ENCODE data around the gene ILDR2. TPM values are rescaled to one million over a fixed set of nuclear protein-coding genes. Genes with fewer than 3 reads are reported as not detected.

The ILDR2 gene
- polyA plus RNA-seq, 1 donor (not counting 4 experiments of a cell fraction or from before 2014, with no cell fraction given), result not detected

GRCh38 chr1:167012570-167012969 lies 37.2 kb upstream of the ILDR2 start:
- FAIRE-seq (no peak), DNase-seq (ENCODE audit: low read depth, low spot score) (no peak)
- peaks cover 2% of the 10 kb centered on the region for H3K4me1 ChIP-seq (ENCODE audit: control insufficient read depth, extremely low read depth, insufficient read depth, low read length)
- H3K4me3 ChIP-seq (ENCODE audit: control insufficient read depth in 2 of 3, extremely low read depth in 1 of 3, insufficient read depth in 2 of 3, low read depth in 1 of 3, low read length in 3 of 3), result no peak overlapping the region
- H3K27me3 ChIP-seq (ENCODE audit: control insufficient read depth, extremely low read depth, insufficient read depth, low read length), result no peaks in the 10 kb centered on the region
- no peaks in the 10 kb centered on the region for H3K36me3 ChIP-seq (ENCODE audit: control insufficient read depth in 2 of 2, extremely low read depth in 1 of 2, insufficient read depth in 2 of 2, low read length in 2 of 2)
- H3K79me2 ChIP-seq (ENCODE audit: control insufficient read depth, insufficient read depth, low read length), result no peaks in the 10 kb centered on the region
- no peaks in the 10 kb centered on the region for H3K9me3 ChIP-seq (ENCODE audit: control insufficient read depth, low read depth, low read length)
- H3K27ac ChIP-seq (ENCODE audit: control insufficient read depth, insufficient read depth, low read length), result no peak overlapping the region
- no peaks in the 10 kb centered on the region for H3K9me1 ChIP-seq (ENCODE audit: control insufficient read depth, extremely low read depth, insufficient read depth, low read length)
- no peak overlapping the region for H3K4me2 ChIP-seq (ENCODE audit: control insufficient read depth, extremely low read depth, insufficient read depth, low read depth, low read length)
- dilution Hi-C loops (cut with MboI; ENCODE audit: extremely low pct_ligation_motif_present, low sequenced_read_pairs), result no loop called here
- H2AFZ ChIP-seq (ENCODE audit: control insufficient read depth, low read length), result no peak overlapping the region
- no peak overlapping the region for H3K9ac ChIP-seq (ENCODE audit: control insufficient read depth, extremely low read depth, insufficient read depth, low read length)
- no peaks in the 10 kb centered on the region for H4K20me1 ChIP-seq (ENCODE audit: control insufficient read depth, extremely low read depth, insufficient read depth, low read length)
- TF ChIP-seq CTCF (optimal IDR thresholded peaks at IDR 0.05 in 1 of 3, IDR thresholded peaks at IDR 0.05 in 1 of 3, conservative IDR thresholded peaks at IDR 0.05 in 1 of 3; ENCODE audit: extremely low read depth in 1 of 3, insufficient read depth in 2 of 3, low read length in 3 of 3) (no peak), EZH2 (IDR thresholded peaks at IDR 0.05; ENCODE audit: low read length) (no peak)

DNA sequence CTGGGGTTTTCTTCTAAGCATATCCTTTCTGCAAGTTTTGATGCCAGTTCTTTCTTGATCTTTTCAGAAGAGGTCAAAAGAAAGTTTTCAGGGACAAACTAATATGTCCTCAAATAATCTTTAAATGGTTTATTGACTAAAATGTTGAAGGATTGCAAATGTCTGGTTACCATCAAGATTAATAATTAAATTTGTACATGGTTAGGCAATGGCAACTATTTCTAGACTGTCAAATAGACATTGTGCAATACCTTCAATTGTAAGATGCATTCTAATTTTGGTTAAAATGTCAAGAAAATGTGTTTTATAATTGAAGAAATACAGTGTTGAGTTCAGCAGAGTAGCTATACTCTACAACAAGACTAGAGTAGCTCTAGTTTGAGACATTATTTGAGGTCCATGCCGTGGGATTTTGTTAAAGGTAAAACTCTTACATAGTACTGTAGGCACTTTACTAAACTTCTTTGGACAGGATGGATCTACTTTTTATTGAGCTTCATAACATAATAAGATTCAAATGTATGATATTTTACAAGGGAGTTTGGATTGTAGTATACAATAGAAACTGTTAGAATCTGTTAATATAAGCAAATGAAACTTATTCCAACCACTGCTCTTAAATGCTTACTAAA lies 36.3 kb upstream of the ILDR2 start:
- Histone ChIP-seq H3K9me1 (ENCODE audit: control insufficient read depth, extremely low read depth, insufficient read depth, low read length) (no peaks in the 10 kb centered on the region), H4K20me1 (ENCODE audit: control insufficient read depth, extremely low read depth, insufficient read depth, low read length) (no peaks in the 10 kb centered on the region), H3K27ac (ENCODE audit: control insufficient read depth, insufficient read depth, low read length) (no peak overlapping the region), H3K27me3 (ENCODE audit: control insufficient read depth, extremely low read depth, insufficient read depth, low read length) (no peaks in the 10 kb centered on the region), H3K9ac (ENCODE audit: control insufficient read depth, extremely low read depth, insufficient read depth, low read length) (no peak overlapping the region), H3K4me2 (ENCODE audit: control insufficient read depth, extremely low read depth, insufficient read depth, low read depth, low read length) (no peak overlapping the region), H3K79me2 (ENCODE audit: control insufficient read depth, insufficient read depth, low read length) (no peaks in the 10 kb centered on the region), H3K36me3 (ENCODE audit: control insufficient read depth in 2 of 2, extremely low read depth in 1 of 2, insufficient read depth in 2 of 2, low read length in 2 of 2) (no peaks in the 10 kb centered on the region), H3K4me1 (ENCODE audit: control insufficient read depth, extremely low read depth, insufficient read depth, low read length) (peaks cover 2% of the 10 kb centered on the region), H3K4me3 (ENCODE audit: control insufficient read depth in 2 of 3, extremely low read depth in 1 of 3, insufficient read depth in 2 of 3, low read depth in 1 of 3, low read length in 3 of 3) (no peak overlapping the region), H2AFZ (ENCODE audit: control insufficient read depth, low read length) (no peak overlapping the region), H3K9me3 (ENCODE audit: control insufficient read depth, low read depth, low read length) (no peaks in the 10 kb centered on the region)
- dilution Hi-C loops (cut with MboI; ENCODE audit: extremely low pct_ligation_motif_present, low sequenced_read_pairs), result no loop called here
- FAIRE-seq, result no peak
- no peak for DNase-seq (ENCODE audit: low read depth, low spot score)
- no peak for TF ChIP-seq EZH2 (IDR thresholded peaks at IDR 0.05; ENCODE audit: low read length)
- TF ChIP-seq CTCF (optimal IDR thresholded peaks at IDR 0.05 in 1 of 3, IDR thresholded peaks at IDR 0.05 in 1 of 3, conservative IDR thresholded peaks at IDR 0.05 in 1 of 3; ENCODE audit: extremely low read depth in 1 of 3, insufficient read depth in 2 of 3, low read length in 3 of 3), result no peak
